SK-N-SH (cell line): Measurements from ENCODE around the gene TNFRSF19. TPM values are rescaled to one million over a fixed set of nuclear protein-coding genes. Genes with fewer than 3 reads are reported as not detected.

Experiments
- CTCF ChIA-PET: fragments of 300-600, 350-600 bp; formaldehyde crosslinking; extraction: SDS; loops from one replicate; lab custom pipeline; 2021; lab: Yijun Ruan, JAX
- POLR2A ChIA-PET: fragments of 350-600 bp; sonication (Branson Sonifier 250); formaldehyde crosslinking; extraction: SDS; loops from one replicate; lab custom pipeline; 2020; ENCODE audit warnings: antibody characterized with exemption, inconsistent platforms; lab: Yijun Ruan, JAX
- DNase-seq: peaks from one replicate; pipeline ENCODE4 v3.0.0; 2012
- H2AFZ ChIP-seq: fragments of 200-600 bp; sonication (generic); 2 replicates; pipeline ENCODE4 v1.8.1; 2016; ENCODE audit warnings: antibody characterized with exemption, mild to moderate bottlenecking, low read depth
- H3F3A ChIP-seq: fragments of 200-600 bp; sonication (generic); replicated peaks from 2 replicates; pipeline ENCODE3; 2016; ENCODE audit warnings: antibody characterized with exemption, mild to moderate bottlenecking; ENCODE audit not compliant: insufficient read depth
- H3K27ac ChIP-seq, 2 experiments: fragments of 200-500 bp in 1 of 2; fragments of 200-600 bp in 1 of 2; sonication (Bioruptor generic) in 1 of 2; sonication (generic), shearing (Covaris generic) in 1 of 2; 2 replicates each; pipeline versions ENCODE4 v1.5.1 to v1.6.1; 2014 to 2016; ENCODE audit warnings: low read depth in 2 of 2, inconsistent platforms in 1 of 2, low read length in 1 of 2, mild to moderate bottlenecking in 1 of 2, mixed read lengths in 1 of 2
- H3K27me3 ChIP-seq: fragments of 200-600 bp; sonication (generic), shearing (Covaris generic); 2 replicates; pipeline ENCODE4 v1.6.1; 2016; ENCODE audit warnings: mixed run types; ENCODE audit not compliant: insufficient read depth
- H3K36me3 ChIP-seq, 2 experiments: fragments of 200-500 bp in 1 of 2; fragments of 200-600 bp in 1 of 2; sonication (Bioruptor generic) in 1 of 2; sonication (generic) in 1 of 2; replicated peaks in 1 of 2; 2 replicates each; pipeline versions ENCODE3 to v1.5.1; 2014 to 2016; ENCODE audit warnings: low read length in 1 of 2, mild to moderate bottlenecking in 1 of 2; ENCODE audit not compliant: insufficient read depth in 2 of 2, control insufficient read depth in 1 of 2
- H3K4me1 ChIP-seq, 2 experiments: fragments of 200-500 bp in 1 of 2; fragments of 200-600 bp in 1 of 2; sonication (Bioruptor generic) in 1 of 2; sonication (generic), shearing (Covaris generic) in 1 of 2; 2 replicates each; pipeline versions ENCODE4 v1.5.1 to v1.6.1; 2014 to 2016; ENCODE audit warnings: low read depth in 1 of 2, low read length in 1 of 2, mixed run types in 1 of 2; ENCODE audit not compliant: insufficient read depth in 2 of 2, control insufficient read depth in 1 of 2
- H3K4me2 ChIP-seq: fragments of 200-600 bp; sonication (generic), shearing (Covaris generic); 2 replicates; pipeline ENCODE4 v1.6.1; 2017; ENCODE audit warnings: mixed run types
- H3K4me3 ChIP-seq, 2 experiments: fragments of 200-500 bp in 1 of 2; fragments of 200-600 bp in 1 of 2; sonication (Bioruptor generic) in 1 of 2; sonication (generic), shearing (Covaris generic) in 1 of 2; 2 replicates each; pipeline versions ENCODE4 v1.5.1 to v1.8.1; 2014 to 2016; ENCODE audit warnings: low read depth in 2 of 2, inconsistent platforms in 1 of 2, low read length in 1 of 2, mild to moderate bottlenecking in 1 of 2, mixed read lengths in 1 of 2, moderate library complexity in 1 of 2
- H3K79me2 ChIP-seq: fragments of 200-600 bp; sonication (generic); 2 replicates; pipeline ENCODE4 v1.8.1; 2017; ENCODE audit warnings: mild to moderate bottlenecking; ENCODE audit not compliant: insufficient read depth
- H3K9ac ChIP-seq: fragments of 200-600 bp; sonication (generic); 2 replicates; pipeline ENCODE4 v1.6.1; 2017; ENCODE audit warnings: mixed run types
- H3K9me2 ChIP-seq: fragments of 200-600 bp; sonication (generic); 2 replicates; pipeline ENCODE4 v1.6.1; 2017; ENCODE audit warnings: mixed run types
- H3K9me3 ChIP-seq: fragments of 200-600 bp; sonication (generic); 2 replicates; pipeline ENCODE4 v1.6.1; 2017; ENCODE audit warnings: mixed run types, mild to moderate bottlenecking, moderate library complexity
- H4K20me1 ChIP-seq: fragments of 200-600 bp; sonication (generic); 2 replicates; pipeline ENCODE4 v1.6.1; 2017; ENCODE audit warnings: mild to moderate bottlenecking, mixed run types; ENCODE audit not compliant: insufficient read depth
- EP300 ChIP-seq, 2 experiments: IDR thresholded peaks; 2 replicates each; pipeline versions ENCODE4 v1.4.0 to v1.6.1; 2012; ENCODE audit warnings: borderline replicate concordance in 1 of 2, low read depth in 1 of 2, low read length in 1 of 2
- FOXJ3 ChIP-seq: sonication (generic); formaldehyde crosslinking; IDR thresholded peaks from 2 replicates; pipeline ENCODE4 v1.5.1; 2020; ENCODE audit warnings: mild to moderate bottlenecking, missing genetic modification reagents
- GATA2 ChIP-seq: sonication (generic); formaldehyde crosslinking; IDR thresholded peaks from 2 replicates; pipeline ENCODE4 v1.5.0; 2020; ENCODE audit warnings: mild to moderate bottlenecking, missing genetic modification reagents
- IRF3 ChIP-seq: fragments of 150-350 bp; IDR thresholded peaks from 2 replicates; pipeline ENCODE4 v1.6.1; 2016; ENCODE audit warnings: mild to moderate bottlenecking, low read depth, low read length
- JUND ChIP-seq: IDR thresholded peaks from 2 replicates; pipeline ENCODE4 v1.4.0; 2012
- MAX ChIP-seq: IDR thresholded peaks from 2 replicates; pipeline ENCODE4 v1.4.0; 2012; ENCODE audit warnings: low read depth
- NFIC ChIP-seq: IDR thresholded peaks from 2 replicates; pipeline ENCODE4 v1.4.0; 2012; ENCODE audit warnings: borderline replicate concordance
- NRF1 ChIP-seq: IDR thresholded peaks from 2 replicates; pipeline ENCODE4 v1.6.1; 2012; ENCODE audit warnings: low read depth, mild to moderate bottlenecking, low read length
- PBX3 ChIP-seq: IDR thresholded peaks from 2 replicates; pipeline ENCODE4; 2012
- POLR2AphosphoS5 ChIP-seq: IDR thresholded peaks from 2 replicates; pipeline ENCODE4 v1.6.1; 2012; ENCODE audit warnings: low read depth, low read length
- RAD21 ChIP-seq: IDR thresholded peaks from 2 replicates; pipeline ENCODE4 v1.6.1; 2012; ENCODE audit warnings: mild to moderate bottlenecking, low read length
- REST ChIP-seq: IDR thresholded peaks from 2 replicates; pipeline ENCODE4 v1.6.1; 2012; ENCODE audit warnings: mild to moderate bottlenecking, low read depth, low read length, moderate library complexity
- RFX5 ChIP-seq: IDR thresholded peaks from 2 replicates; pipeline ENCODE4 v1.6.1; 2012; ENCODE audit warnings: mild to moderate bottlenecking, improper control_type of control experiment, low read length
- RXRA ChIP-seq: IDR thresholded peaks from 2 replicates; pipeline ENCODE4 v1.4.0; 2012; ENCODE audit warnings: low read depth, mild to moderate bottlenecking, borderline replicate concordance
- TAF1 ChIP-seq: IDR thresholded peaks from 2 replicates; pipeline ENCODE4 v1.6.1; 2012; ENCODE audit warnings: low read depth, mild to moderate bottlenecking, low read length, moderate library complexity, borderline replicate concordance
- TCF12 ChIP-seq: IDR thresholded peaks from 2 replicates; pipeline ENCODE4 v1.4.0; 2012
- TEAD4 ChIP-seq: IDR thresholded peaks from 2 replicates; pipeline ENCODE4 v1.4.0; 2012; ENCODE audit warnings: mild to moderate bottlenecking, borderline replicate concordance; ENCODE audit not compliant: insufficient read depth
- USF1 ChIP-seq: IDR thresholded peaks from 2 replicates; pipeline ENCODE4 v1.4.0; 2012; ENCODE audit warnings: low read depth, borderline replicate concordance
- YY1 ChIP-seq: IDR thresholded peaks from 2 replicates; pipeline ENCODE4 v1.4.0; 2012; ENCODE audit warnings: low read depth, mild to moderate bottlenecking
- WGBS: methylation state at CpG from one replicate; pipeline ENCODE4 v1.1.6; 2017; ENCODE audit warnings: low lambda C conversion rate; 5-methylcytosine and 5-hydroxymethylcytosine counted together
- polyA plus RNA-seq, 3 experiments: library from polyadenylated mRNA; depleted of rRNA; stranded (reverse); fragments of >200 nt; gene quantifications; 2 replicates each; pipeline ENCODE4 v1.2.3, GENCODE V29; 2012

Gene TNFRSF19
- polyA plus RNA-seq, 1 of the 3 experiments (the other 2 are of a cell fraction), result 4.6 TPM

- no peak overlapping the region for H3K4me2 ChIP-seq
- no peaks in the 10 kb centered on the region for H3K9me2 ChIP-seq
- ChIA-PET POLR2A (no interaction called here), CTCF (interaction anchor here (0.7 to 1.2 kb wide), 2 partner anchors 11 to 15 kb away, joined by 3 to 4 read pairs; no protein-coding TSS in a partner anchor)
- H3K79me2 ChIP-seq, result no peaks in the 10 kb centered on the region
- H3K27me3 ChIP-seq, result no peaks in the 10 kb centered on the region
- no peak overlapping the region for H3K9ac ChIP-seq
- TF ChIP-seq RXRA, result no peak
- no peak for TF ChIP-seq TEAD4
- TF ChIP-seq REST, result no peak
- TF ChIP-seq EP300 (IDR thresholded peaks at IDR 0.05; ENCODE audit: borderline replicate concordance in 1 of 2, low read depth in 1 of 2, low read length in 1 of 2), result no peak
- TF ChIP-seq RAD21, result no peak
- TF ChIP-seq PBX3, result no peak
- no peak for TF ChIP-seq NRF1
- TF ChIP-seq USF1, result no peak
- TF ChIP-seq IRF3, result no peak
- TF ChIP-seq POLR2AphosphoS5, result no peak
- TF ChIP-seq NFIC, result no peak
- no peak for TF ChIP-seq YY1
- TF ChIP-seq RFX5, result no peak
- TF ChIP-seq GATA2, result no peak
- no peak for TF ChIP-seq TCF12
- TF ChIP-seq TAF1, result no peak
- no peak for TF ChIP-seq MAX
- no peak for TF ChIP-seq JUND
- no peak for TF ChIP-seq FOXJ3
- H4K20me1 ChIP-seq, result no peaks in the 10 kb centered on the region
- no peak overlapping the region for H3K4me3 ChIP-seq
- no peak overlapping the region for H2AFZ ChIP-seq
- H3K4me1 ChIP-seq, result peaks cover 0 to 4% of the 10 kb centered on the region in 2 experiments; a peak in 1 of 4 replicates
- 90% methylated on average over 3 of the region's 3 CpGs for WGBS
- no peaks in the 10 kb centered on the region for H3F3A ChIP-seq
- H3K36me3 ChIP-seq, result no peaks in the 10 kb centered on the region
- no peak overlapping the region for H3K27ac ChIP-seq
- H3K9me3 ChIP-seq, result no peaks in the 10 kb centered on the region
- DNase-seq, result no peak
These were observed 122.6 kb downstream of the TNFRSF19 start for GRCh38 chr13:23692816-23693215.
